SHP77 treated with DMSO at 0.1 percent for 48 hours (cell line): ENCODE results near the gene SMARCE1.

Experiments used
- DNase-seq: peaks from one replicate; lab custom pipeline; 2025; lab: John Stamatoyannopoulos, UW

SMARCE1 gene

DNA sequence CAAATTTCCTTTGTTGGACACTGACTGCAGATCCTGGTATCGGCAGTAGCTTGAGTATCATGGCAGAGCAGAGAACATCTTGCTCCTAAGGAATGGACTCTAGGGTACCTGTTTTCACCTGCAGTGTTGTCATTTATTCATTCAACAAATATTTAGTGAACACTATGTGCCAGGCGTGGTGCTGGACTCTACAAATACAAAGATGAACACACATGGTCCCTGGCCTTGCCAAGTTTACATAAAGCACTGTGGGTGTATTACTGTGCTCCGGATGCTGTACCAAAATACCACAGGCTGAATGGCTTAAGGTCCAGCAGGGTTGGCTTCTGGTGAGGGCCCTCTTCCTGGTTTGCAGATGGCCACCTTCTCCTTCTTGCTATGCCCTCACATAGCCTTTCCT, 68.1 kb downstream of the SMARCE1 start:
- DNase-seq, result no peak

DNA sequence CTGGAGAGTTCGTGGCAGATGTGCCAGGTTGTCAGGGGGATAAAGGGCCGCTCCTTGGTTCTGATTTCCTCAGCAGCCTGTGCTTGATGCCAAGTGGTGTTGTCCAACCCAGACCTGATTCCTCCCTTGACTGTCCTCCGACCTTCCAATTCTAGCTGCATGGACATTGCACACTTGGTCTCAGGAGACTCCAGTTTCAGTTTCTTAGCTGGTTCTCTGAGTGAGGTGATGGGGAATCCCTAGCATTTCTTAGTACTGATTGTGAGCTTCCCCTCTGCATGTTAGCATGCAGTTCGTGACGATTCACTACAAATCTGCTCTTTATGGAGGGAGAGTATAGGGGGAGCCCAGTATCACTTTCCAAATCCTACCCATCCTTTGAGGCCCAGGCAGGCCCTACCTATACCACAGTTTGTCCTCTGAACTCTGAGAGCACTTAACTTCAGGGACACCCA, 70.0 kb downstream of the SMARCE1 start:
- DNase-seq, result no peak

DNA sequence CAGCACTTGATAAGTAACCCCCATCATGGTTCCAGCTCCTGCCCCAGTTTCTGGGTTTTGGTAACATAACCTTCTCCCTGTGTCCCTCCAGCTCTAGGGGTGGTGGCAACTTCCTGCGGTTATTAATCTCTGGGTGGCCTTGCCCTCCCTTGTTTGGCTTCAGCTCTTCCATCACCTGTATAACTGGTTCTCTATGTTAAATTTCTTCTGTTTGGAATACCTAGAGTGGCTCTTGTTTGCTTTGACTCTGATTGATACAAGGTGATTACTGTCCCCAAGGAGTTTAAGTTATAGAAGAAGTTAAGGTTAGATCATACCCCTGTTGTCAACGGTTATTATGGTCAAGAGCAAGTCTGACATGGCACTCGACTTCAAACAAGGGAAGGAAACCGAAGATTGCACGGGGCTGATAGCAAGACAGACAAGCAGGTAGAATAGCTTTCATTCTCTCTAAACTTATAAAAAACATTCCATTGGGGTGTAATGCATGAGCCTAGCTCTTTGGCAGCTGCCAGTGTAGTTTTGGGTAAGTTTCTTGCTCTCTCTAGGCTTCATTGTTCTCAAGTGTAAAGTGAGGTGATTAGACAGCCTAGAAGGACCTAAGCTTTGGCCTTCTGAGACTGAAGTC, 71.4 kb downstream of the SMARCE1 start:
- no peak for DNase-seq
